Activated CD4-positive, alpha-beta T cell treated with anti-CD3 and anti-CD28 coated beads for 36 hours (primary cell): Measurements from ENCODE around the gene ATF5. TPM values are rescaled to one million over a fixed set of nuclear protein-coding genes. Genes with fewer than 3 reads are reported as not detected.

Experiments
- ATAC-seq: fragments of 200-7000 bp; cut with Tn5 transposase; one replicate; pipeline ENCODE4 v1.10.0; 2021; ENCODE audit warnings: mild to moderate bottlenecking, moderate library complexity
- CTCF ChIA-PET: fragments of 350-600 bp; sonication (Branson Sonifier 250); formaldehyde crosslinking; loops from one replicate; lab custom pipeline; 2021; ENCODE audit warnings: antibody characterized with exemption; lab: Charles Lee
- POLR2A ChIA-PET: fragments of 350-600 bp; sonication (Branson Sonifier 250); formaldehyde crosslinking; loops from one replicate; lab custom pipeline; 2021; ENCODE audit warnings: antibody characterized with exemption, inconsistent platforms; lab: Charles Lee
- DNase-seq: peaks from one replicate; pipeline ENCODE4 v3.0.0-alpha.2; 2020
- H3K27ac Mint-ChIP-seq: one replicate; pipeline ENCODE4 v1.8.0; 2021; ENCODE audit warnings: mixed read lengths
- H3K27me3 Mint-ChIP-seq: one replicate; pipeline ENCODE4 v1.8.0; 2021; ENCODE audit warnings: mixed read lengths
- H3K36me3 Mint-ChIP-seq: one replicate; pipeline ENCODE4 v1.8.0; 2021; ENCODE audit warnings: low read depth, mixed read lengths
- H3K4me1 Mint-ChIP-seq: one replicate; pipeline ENCODE4 v1.8.0; 2021; ENCODE audit warnings: mixed read lengths
- H3K4me3 Mint-ChIP-seq: one replicate; pipeline ENCODE4 v1.8.0; 2021; ENCODE audit warnings: mild to moderate bottlenecking, moderate library complexity, mixed read lengths
- H3K9me3 Mint-ChIP-seq: one replicate; pipeline ENCODE4 v1.8.0; 2021; ENCODE audit warnings: low read depth, mixed read lengths
- intact Hi-C, 2 experiments: fragments of 100-400 bp; cut with DNase I in 1 of 2; cut with micrococcal nuclease in 1 of 2; formaldehyde crosslinking; loops; one replicate each; pipeline versions ENCODE4 v1.14.2 to v1.15.1; 2022 to 2024; cut with DNase I, micrococcal nuclease
- total RNA-seq, 2 experiments: library from RNA; stranded (reverse); gene quantifications; one replicate each; pipeline ENCODE4 v1.2.3, GENCODE V29; 2021

ATF5 gene
- total RNA-seq, 2 experiments from 2014 or later: 12.5 to 14.1 TPM

- DNase-seq (peak; percentile 71), ATAC-seq (peak; percentile 14)
- ChIA-PET CTCF (interaction anchor here (0.5 to 1.3 kb wide), 2 partner anchors 18 to 221 kb away, joined by 3 read pairs; partner anchors contain the start of genes AKT1S1 and TBC1D17), POLR2A (interaction anchor here (0.6 to 1.2 kb wide), 2 partner anchors 35 to 1032 kb away, joined by 3 to 4 read pairs; partner anchors contain the start of gene NUP62)
- intact Hi-C loops: loop anchor here in 1 of 2 experiments (5.0 kb wide), 1 partner anchor 32 kb away; the partner anchor contains the start of genes ATF5 and NUP62
- H3K4me1 Mint-ChIP-seq: peaks cover 50% of the 10 kb centered on the region
- peaks cover 3% of the 10 kb centered on the region for H3K36me3 Mint-ChIP-seq
- peak overlapping the region; percentile 95 for H3K27ac Mint-ChIP-seq
- H3K9me3 Mint-ChIP-seq: no peaks in the 10 kb centered on the region
- peak overlapping the region; percentile 70 for H3K4me3 Mint-ChIP-seq
- no peaks in the 10 kb centered on the region for H3K27me3 Mint-ChIP-seq
Observed at GRCh38 chr19:49894879-49895565, 34.0 kb upstream of the ATF5 start.

DNA sequence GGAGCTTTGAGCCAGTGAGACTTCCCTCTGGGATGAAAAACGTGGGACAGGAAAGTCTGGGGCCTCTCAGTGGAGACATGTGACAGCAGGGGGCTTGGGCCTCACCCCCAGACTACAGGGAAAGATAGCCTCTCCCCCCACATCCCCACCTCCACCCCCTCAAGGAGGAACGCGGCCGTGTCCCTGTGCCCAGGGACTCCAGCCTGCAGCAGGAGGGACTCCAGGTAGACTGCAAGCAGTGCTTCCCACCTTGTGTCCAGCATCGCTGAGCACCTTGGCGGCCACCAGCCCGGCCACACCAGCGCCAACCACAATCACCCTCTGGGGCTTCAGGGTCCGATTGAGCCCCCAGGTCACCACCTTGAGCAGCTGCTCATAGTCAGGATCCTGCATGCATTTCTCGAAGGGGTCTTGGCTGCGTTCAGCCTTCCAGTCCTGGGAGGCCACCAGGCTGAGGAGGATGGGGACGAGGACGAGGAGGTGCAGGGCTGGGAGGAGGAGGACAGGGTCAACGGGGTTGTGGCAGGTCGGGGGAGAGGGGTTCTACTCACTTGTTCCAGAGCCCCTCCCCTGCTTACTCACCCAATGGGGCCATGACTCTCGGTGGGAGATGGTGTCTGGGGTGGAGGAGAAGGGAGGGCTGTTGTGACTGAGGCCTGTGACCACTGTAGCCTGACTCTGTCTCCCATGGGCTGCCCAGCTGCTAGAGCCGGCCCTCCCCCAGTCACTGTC lies 33.3 kb upstream of the ATF5 start:
- intact Hi-C loops: loop anchor here in 1 of 2 experiments (2.0 kb wide), 1 partner anchor 19 kb away; the partner anchor contains the start of genes AKT1S1 and TBC1D17
- no peaks in the 10 kb centered on the region for H3K27me3 Mint-ChIP-seq
- peak overlapping the region; percentile 95 for H3K27ac Mint-ChIP-seq
- ATAC-seq (peak; percentile 5), DNase-seq (peak; percentile 59)
- H3K9me3 Mint-ChIP-seq: no peaks in the 10 kb centered on the region
- peak overlapping the region; percentile 70 for H3K4me3 Mint-ChIP-seq
- ChIA-PET POLR2A (interaction anchor here (0.6 to 2.9 kb wide), 3 partner anchors 33 to 1033 kb away, joined by 3 to 16 read pairs (median 4); partner anchors contain the start of genes ATF5 and NUP62), CTCF (interaction anchor here (0.5 kb wide), 1 partner anchor 222 kb away, joined by 3 read pairs; no protein-coding TSS in a partner anchor)
- peaks cover 47% of the 10 kb centered on the region for H3K4me1 Mint-ChIP-seq
- H3K36me3 Mint-ChIP-seq: no peaks in the 10 kb centered on the region

GRCh38 chr19:49896863-49897621 lies 32.0 kb upstream of the ATF5 start, which contains the start of gene IL4I1:
TSS of gene IL4I1 (minus strand) at chr19:49896887. CDS start at chr19:49896160, 727 bp downstream.
- ChIA-PET CTCF (interaction anchor here (0.6 to 0.9 kb wide), 3 partner anchors 9 to 779 kb away, joined by 3 read pairs; partner anchors contain the start of gene RCN3), POLR2A (interaction anchor here (1.4 to 2.9 kb wide), 3 partner anchors 14 to 32 kb away, joined by 3 to 20 read pairs (median 16); partner anchors contain the start of genes ATF5 and NUP62)
- intact Hi-C loops: loop anchor here (1.0 to 2.0 kb wide), 6 partner anchors 14 to 128 kb away; partner anchors contain the start of genes AKT1S1 (in 2 of the 2), TBC1D17 (in 2 of the 2), ATF5 (in 1 of the 2) and NUP62 (in 1 of the 2)
- Mint-ChIP-seq H3K9me3 (no peaks in the 10 kb centered on the region), H3K4me3 (peak within 1 kb of the TSS; percentile 70), H3K4me1 (peaks cover 49% of the 10 kb centered on the region), H3K27me3 (no peaks in the 10 kb centered on the region), H3K36me3 (no peaks in the 10 kb centered on the region), H3K27ac (peak within 1 kb of the TSS; percentile 95)
- peak; percentile 65 for ATAC-seq
- DNase-seq: peak; percentile 79

GRCh38 chr19:49904136-49904535 lies 24.9 kb upstream of the ATF5 start:
- intact Hi-C loops: no loop called here
- Mint-ChIP-seq H3K27ac (no peak overlapping the region), H3K27me3 (no peaks in the 10 kb centered on the region), H3K4me3 (no peak overlapping the region), H3K4me1 (peaks cover 23% of the 10 kb centered on the region), H3K9me3 (no peaks in the 10 kb centered on the region), H3K36me3 (peaks cover 25% of the 10 kb centered on the region)
- ATAC-seq (no peak), DNase-seq (no peak)
- ChIA-PET CTCF (interaction anchor here (0.6 to 1.2 kb wide), 2 partner anchors 25 to 98 kb away, joined by 3 read pairs; partner anchors contain the start of genes ATF5 and NUP62), POLR2A (no interaction called here)

DNA sequence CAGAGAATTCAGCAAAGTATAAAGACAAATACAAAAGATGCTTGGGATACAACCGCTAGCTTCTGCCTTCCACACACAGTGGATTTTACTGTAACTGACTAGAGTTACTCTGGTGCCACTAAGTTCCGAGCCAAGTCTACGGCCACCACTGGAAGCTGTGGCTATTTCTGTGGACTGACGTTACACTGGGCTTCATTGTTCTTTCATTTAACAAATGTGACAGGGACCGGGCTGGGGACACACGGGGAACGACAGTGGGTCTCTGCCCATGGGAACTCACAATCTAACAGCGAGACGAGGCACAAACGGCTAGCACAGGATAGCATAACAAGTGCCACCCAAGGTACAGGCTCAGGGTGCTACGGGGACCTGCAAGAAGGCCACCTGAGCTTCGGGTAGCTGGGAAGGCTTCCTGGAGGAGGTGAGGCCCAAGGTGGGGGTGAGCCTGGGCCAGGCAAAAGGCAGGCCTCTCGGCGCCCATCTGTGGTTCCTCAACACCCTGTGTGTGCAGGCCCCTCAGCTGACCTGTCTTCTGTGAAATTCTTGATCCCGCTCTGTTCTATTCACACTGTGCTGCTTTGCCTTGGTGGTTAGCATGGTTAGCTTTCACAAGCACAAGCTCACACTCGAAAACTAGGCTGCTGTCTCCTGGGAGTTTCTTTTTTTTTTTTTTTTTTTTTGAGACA lies 22.0 kb upstream of the ATF5 start:
- ChIA-PET POLR2A (interaction anchor here (0.7 kb wide), 1 partner anchor 23 kb away, joined by 8 read pairs; no protein-coding TSS in a partner anchor), CTCF (interaction anchor here (1.0 to 1.1 kb wide), 2 partner anchors 8 to 9 kb away, joined by 3 to 4 read pairs; no protein-coding TSS in a partner anchor)
- H3K36me3 Mint-ChIP-seq: peaks cover 45% of the 10 kb centered on the region
- no peaks in the 10 kb centered on the region for H3K27me3 Mint-ChIP-seq
- H3K9me3 Mint-ChIP-seq: no peaks in the 10 kb centered on the region
- peaks cover 36% of the 10 kb centered on the region for H3K4me1 Mint-ChIP-seq
- no peak overlapping the region for H3K27ac Mint-ChIP-seq
- DNase-seq (no peak), ATAC-seq (no peak)
- H3K4me3 Mint-ChIP-seq: no peak overlapping the region
- intact Hi-C loops: no loop called here

DNA sequence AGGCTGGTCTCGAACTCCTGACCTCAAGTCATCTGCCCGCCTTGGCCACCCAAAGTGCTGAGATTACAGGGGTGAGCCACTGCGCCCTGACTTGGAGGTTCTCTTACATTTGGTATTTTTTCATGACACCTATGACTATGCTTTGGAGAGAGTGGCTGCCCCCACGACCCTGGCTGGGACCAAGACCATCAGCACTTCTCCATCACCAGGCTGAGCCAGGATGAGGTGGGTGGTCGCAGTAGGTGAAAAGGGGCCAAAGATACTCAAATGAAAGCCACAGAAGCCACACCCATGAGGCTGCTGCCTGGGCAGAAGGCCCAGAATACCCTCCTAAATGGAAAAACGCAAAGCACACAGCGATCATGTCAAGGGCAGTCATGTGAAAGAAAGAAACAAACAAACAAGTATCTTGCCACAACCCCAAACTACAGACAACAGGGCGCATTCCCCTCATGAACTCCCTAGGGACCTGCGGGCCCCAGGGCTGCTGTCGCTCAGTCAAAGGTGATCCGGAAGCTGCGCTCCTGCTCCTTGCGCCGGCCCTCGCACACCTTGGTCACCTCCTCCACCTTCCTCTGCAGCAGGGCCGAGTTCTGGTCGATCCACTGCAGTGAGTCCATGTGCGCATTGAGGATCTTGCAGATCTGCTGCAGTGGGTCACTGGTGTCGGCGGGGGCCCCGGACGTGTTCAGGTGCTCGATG lies 21.1 kb upstream of the ATF5 start:
- peaks cover 45% of the 10 kb centered on the region for H3K4me1 Mint-ChIP-seq
- ChIA-PET CTCF (interaction anchor here (0.6 kb wide), 1 partner anchor 31 kb away, joined by 3 read pairs; no protein-coding TSS in a partner anchor), POLR2A (no interaction called here)
- no peaks in the 10 kb centered on the region for H3K9me3 Mint-ChIP-seq
- ATAC-seq: no peak
- H3K27me3 Mint-ChIP-seq: no peaks in the 10 kb centered on the region
- DNase-seq: no peak
- peaks cover 52% of the 10 kb centered on the region for H3K36me3 Mint-ChIP-seq
- H3K27ac Mint-ChIP-seq: no peak overlapping the region
- intact Hi-C loops: no loop called here
- no peak overlapping the region for H3K4me3 Mint-ChIP-seq

DNA sequence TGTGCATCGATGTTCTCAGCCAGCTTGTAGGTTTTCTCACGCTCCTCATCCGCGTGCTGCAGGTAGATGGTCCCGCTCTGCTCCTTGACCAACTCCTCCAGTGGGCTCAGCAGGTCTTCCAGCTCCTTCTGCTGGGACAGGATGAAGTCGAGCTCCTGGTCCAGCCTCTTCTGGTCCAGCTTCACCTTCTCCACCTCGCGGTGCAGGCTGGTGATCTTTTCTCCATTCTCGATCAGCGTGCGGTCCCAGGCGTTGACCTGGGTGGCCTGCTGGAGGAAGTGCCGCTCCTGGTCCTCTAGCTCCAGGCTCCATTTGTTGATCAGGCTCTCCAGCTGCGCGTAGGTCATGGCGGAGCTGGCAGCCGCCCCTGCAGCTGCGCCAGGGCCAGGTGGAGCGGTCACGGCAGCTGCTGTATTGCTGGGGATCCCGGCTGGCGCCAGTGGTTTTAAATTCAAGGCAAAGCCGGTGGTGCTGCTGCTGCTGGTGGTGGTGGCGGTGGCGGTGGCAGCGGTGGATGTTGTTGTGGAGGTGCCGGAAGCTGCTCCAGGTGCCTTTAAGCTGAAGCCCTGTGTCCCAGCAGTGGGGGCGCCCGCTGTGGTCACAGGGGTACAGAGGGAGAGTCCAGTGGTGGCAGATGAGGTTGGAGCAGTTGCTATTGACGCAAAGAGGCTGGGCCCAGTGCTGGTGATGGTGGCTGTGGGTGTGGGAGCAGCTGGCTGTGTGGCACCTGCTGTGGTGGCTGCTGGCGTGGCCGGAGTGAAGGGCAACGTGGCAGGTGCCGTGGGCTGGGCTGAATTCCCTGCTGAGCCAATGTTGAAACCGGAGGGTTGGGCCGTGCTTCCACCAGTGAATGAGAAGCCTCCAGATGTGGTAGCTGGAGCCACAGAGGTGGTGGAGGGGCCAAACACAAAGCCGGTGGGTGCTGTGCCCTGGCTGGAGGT lies 20.3 kb upstream of the ATF5 start:
- H3K4me1 Mint-ChIP-seq: peaks cover 48% of the 10 kb centered on the region
- intact Hi-C loops: no loop called here
- H3K27ac Mint-ChIP-seq: no peak overlapping the region
- DNase-seq (no peak), ATAC-seq (no peak)
- no peaks in the 10 kb centered on the region for H3K9me3 Mint-ChIP-seq
- H3K27me3 Mint-ChIP-seq: no peaks in the 10 kb centered on the region
- no peak overlapping the region for H3K4me3 Mint-ChIP-seq
- POLR2A ChIA-PET: no interaction called here
- CTCF ChIA-PET: no interaction called here
- H3K36me3 Mint-ChIP-seq: peaks cover 60% of the 10 kb centered on the region

DNA sequence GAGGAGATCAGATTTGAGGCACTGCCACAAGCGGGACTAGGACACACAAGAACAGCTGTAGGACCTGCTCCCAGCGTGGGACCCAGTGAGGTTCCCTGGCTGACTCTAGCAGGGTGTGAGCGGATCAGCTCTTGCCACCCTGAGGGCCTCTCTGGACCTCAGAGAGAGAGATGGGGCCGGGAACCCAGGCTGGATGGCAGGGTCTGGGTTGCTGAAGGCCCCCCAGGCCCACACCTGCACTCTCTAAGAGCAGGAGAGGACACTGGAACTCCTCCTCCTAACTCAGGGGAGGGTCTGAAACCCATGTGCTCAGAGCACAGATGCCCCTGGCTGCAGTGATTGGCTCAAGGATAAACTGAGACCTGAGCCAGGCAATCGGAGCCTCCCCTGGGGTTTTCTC lies 18.8 kb upstream of the ATF5 start:
- ChIA-PET POLR2A (interaction anchor here (2.4 kb wide), 1 partner anchor 13 kb away, joined by 20 read pairs; the partner anchor contains the start of gene IL4I1), CTCF (interaction anchor here (0.5 kb wide), 2 partner anchors 21 to 25 kb away, joined by 3 to 4 read pairs; no protein-coding TSS in a partner anchor)
- peaks cover 50% of the 10 kb centered on the region for H3K4me1 Mint-ChIP-seq
- DNase-seq (no peak), ATAC-seq (no peak)
- intact Hi-C loops: no loop called here
- H3K27ac Mint-ChIP-seq: no peak overlapping the region
- peaks cover 73% of the 10 kb centered on the region for H3K36me3 Mint-ChIP-seq
- H3K27me3 Mint-ChIP-seq: no peaks in the 10 kb centered on the region
- no peaks in the 10 kb centered on the region for H3K9me3 Mint-ChIP-seq
- H3K4me3 Mint-ChIP-seq: no peak overlapping the region
